NCI-H460 (cell line): ENCODE results near the gene LINGO4. TPM values are rescaled to one million over a fixed set of nuclear protein-coding genes. Genes with fewer than 3 reads are reported as not detected.
"Not testable (repeated sequence)": the region's sequence is repeated elsewhere in the genome, so short reads cannot be mapped to it uniquely, and the experiment has no call there.

ENCODE experiments used
- DNase-seq: peaks from one replicate; pipeline ENCODE4 v3.0.0-alpha.2; 2016; ENCODE audit warnings: low read depth; ENCODE audit errors: extremely low read depth
- total RNA-seq: library from RNA; depleted of rRNA; stranded (reverse); fragments of >200 nt; shearing (Covaris generic); gene quantifications from 2 replicates; pipeline ENCODE4 v1.2.3, GENCODE V29; 2014

LINGO4 gene
- total RNA-seq, 1 experiment from 2014 or later: not detected

DNA sequence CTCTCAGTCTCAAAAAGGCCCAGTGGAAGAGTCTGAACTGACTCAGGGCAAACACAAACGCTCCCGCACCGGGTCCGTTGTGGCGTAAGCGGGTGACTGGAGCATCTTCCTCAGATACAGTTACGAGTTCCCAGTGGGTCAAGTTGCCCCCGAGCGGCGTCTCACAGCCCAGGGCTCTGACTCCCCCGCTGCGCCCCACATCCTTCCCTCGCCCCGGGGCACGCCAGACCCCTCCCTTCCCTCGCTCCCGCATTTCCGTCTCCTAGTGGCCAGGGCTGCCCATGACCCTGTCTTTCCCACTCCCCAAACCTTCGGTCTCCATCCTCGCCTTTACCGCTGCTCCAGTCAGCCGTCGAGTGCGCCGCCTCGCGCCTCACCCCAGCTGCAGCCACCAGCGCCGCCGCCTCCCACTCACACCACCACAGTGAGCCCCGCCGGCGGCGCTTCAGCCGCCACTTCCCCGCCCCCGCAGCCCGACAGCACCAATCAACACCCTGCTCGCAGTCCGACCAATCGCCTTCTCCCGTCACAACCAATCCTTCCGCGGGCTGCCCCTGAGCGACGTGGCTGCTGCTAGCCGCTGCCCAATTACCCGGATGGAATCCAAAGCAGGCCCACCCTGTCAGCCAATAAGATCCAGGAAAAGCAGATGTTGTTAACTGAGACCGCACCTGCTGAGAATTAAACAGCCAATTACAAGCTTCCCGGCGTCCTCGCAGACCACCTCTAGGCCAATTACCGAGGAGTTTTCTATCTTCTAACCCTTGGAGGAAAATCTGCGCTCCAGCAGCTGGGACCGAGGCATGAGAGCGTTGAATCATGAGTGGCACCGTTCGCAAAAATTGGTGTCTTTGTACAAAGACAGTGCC, 14.9 kb downstream of the LINGO4 start, which contains the start of gene TDRKH:
TSS of gene TDRKH (minus strand) at position 430 of the 869 bp plus-strand sequence. CDS start 7,478 bp downstream, outside the sequence.
- DNase-seq: peak; percentile 100

DNA sequence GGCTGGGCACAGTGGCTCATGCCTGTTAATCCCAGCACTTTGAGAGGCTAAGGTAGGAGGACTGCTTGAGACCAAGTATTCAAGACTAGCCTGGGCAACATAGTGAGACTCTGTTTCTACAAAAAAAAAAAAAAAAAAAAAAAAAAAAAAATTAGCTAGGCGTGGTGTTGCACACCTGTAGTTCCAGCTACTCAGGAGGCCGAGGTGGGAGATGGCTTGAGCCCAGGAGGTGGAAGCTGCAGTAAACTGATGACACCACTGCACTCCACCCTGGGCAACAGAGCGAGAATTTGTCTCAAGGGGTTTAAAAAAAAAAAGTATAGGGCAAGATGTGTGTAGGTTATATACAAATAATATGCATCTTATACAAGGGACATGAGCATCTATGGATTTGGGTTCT, 17.5 kb downstream of the LINGO4 start:
- DNase-seq: no peak

DNA sequence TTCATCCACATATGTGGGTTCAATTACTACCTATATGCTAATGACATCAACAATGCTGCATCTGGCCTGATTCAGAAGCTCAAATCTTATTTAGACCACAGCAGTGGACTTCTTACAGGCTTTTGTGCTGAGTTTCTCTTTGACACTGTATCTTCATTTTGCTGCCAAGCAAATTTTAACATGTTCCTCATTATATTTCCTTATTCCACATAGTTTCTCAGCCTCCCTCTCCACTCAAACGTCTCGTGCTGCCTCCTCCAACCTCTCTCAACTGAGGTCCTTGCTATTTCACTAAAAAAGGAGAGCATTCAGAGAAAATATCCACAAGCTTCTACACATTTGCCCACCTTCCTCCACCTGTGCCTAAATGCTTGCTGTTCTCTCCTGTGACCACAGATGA, 21.4 kb downstream of the LINGO4 start:
- no peak for DNase-seq

DNA sequence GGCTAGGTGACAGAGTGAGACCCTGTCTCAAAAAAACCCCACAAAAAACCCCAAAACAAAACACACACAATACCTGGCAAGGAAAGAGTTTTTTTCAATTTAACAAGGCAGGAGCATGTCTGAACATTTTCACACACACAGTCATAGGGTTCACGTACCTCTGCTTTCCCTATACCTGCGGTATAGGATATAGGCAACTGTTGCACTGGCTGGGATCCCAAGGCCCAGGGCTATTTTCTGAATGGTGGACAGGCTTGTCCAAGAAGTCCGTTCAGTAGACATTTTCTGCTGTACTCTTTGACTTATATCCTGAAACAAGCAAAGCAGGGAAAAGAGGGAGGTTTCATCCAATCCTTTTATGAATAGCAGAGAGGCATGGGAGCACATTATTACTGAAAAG, 22.5 kb downstream of the LINGO4 start:
- no peak for DNase-seq

DNA sequence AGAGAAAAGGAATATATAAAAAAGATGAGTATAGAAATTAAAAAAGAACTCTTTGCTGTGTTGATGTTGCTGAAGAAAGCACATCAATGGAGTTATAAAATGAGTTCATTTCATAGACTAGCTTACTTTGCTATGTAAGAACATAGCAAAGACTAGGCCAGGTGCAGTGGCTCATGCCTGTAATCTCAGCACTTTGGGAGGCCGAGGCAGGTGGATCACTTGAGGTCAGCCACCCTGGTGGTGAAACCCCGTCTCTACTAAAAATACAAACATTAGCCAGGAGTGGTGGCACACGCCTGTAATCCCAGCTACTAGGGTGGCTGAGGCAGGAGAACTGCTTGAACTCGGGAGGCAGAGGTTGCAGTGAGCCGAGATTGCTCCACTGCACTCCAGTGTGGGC, 23.2 kb downstream of the LINGO4 start:
- DNase-seq: not testable (repeated sequence)

DNA sequence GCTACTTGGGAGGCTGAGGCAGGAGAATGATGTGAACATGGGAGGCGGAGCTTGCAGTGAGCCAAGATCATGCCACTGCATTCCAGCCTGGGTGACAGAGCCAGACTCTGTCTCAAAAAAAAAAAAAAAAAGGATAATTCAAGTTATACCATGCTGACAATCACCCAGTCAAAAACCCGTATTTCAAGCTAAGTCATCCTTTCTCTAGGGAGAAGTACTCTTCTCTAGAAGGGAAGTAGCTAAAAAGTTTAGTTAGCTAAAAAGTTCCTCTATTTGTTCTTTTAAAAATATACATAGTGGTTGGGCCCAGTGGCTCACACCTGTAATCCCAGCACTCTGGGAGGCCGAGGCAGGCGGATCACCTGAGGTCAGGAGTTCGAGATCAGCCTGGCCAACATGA, 24.5 kb downstream of the LINGO4 start:
- not testable (repeated sequence) for DNase-seq

DNA sequence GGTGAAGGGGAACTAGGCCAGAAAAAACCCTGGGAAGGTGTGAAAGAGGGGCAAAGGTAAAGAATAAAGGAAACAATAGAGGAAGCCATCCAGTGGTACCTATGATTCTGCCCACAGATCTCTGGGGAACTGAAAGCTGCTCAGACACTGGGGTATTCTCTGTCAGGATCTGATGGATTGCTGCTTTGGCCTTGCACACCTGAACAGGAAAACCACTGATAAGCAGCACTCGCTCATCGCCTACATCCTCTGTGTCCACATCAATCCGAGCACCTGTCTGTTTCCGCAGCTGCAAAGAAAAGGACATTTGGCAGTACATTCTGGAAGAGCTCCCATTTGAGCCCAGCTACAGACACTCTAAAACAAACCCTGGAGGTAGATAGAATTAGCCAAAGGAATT, 25.4 kb downstream of the LINGO4 start:
- DNase-seq: no peak

DNA sequence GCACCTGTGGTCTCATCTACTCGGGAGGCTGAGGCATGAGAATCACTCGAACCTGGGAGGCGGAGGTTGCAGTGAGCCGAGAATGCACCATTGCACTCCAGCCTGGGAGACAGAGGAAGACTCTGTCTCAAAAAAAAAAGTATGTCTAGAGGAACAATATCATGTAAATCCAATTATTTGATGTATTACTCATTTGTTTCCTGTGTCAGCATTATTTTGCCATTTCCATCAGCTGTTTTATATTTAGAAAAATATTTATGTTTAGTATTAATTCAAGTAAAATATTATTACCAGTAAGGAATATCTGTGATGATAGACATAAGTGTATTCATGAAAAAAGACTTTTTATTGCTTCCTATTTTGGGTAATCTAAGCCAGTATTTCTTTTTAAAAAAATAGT, 27.9 kb downstream of the LINGO4 start:
- no peak for DNase-seq

DNA sequence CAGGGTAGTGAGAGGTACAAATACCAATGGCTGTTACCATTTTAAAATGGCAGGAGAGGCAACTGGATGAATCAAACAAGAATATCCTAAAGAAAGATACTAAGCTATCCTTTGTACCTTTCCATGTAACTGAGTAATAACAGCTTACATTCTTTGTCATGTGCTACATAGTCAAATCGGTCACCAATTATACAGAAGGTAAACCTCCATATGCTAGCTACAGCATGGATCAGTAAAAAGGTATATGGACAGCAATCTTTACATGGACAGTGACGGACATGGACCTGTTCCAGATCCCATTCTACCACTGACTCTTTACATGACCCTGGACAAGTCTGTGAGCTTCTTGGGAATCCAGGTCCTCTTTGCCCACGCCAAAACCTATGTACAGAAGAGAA, 28.6 kb downstream of the LINGO4 start:
- no peak for DNase-seq

DNA sequence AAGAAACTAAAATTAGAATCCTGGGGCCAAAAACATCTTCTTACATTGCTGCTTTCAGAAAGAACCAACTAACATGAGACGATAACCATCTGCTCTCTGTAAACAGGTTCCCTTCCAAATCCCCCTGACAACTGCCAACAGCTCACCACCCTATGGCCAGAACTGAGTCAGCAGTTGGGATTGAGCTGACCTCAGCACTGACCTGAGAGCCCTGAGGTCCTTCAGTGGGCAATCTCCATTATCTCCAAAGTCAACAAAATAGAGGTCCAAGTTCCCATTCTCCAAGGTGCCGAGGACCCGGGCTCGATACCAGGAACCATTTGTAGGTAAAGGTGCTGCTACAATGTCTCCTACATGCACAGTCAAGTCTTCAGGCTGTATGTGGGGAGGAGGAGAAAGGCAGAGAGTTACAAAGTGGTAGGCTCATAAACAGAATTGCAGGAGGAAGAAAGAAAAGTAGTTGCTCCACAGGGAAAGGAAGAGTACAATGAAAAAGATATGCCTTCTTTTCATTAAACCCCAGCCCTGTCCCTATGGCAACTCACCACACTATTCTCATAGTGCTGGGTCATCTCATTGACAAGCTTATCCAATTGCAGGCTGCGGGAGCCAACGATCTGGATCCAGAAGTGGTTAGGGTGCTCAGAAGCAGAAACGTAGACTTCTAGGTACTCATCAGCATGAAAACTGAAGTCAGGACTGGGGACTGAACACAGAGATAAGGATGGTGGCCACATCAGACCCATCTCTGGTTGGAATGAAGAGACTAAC, 29.1 kb downstream of the LINGO4 start:
- DNase-seq: no peak

DNA sequence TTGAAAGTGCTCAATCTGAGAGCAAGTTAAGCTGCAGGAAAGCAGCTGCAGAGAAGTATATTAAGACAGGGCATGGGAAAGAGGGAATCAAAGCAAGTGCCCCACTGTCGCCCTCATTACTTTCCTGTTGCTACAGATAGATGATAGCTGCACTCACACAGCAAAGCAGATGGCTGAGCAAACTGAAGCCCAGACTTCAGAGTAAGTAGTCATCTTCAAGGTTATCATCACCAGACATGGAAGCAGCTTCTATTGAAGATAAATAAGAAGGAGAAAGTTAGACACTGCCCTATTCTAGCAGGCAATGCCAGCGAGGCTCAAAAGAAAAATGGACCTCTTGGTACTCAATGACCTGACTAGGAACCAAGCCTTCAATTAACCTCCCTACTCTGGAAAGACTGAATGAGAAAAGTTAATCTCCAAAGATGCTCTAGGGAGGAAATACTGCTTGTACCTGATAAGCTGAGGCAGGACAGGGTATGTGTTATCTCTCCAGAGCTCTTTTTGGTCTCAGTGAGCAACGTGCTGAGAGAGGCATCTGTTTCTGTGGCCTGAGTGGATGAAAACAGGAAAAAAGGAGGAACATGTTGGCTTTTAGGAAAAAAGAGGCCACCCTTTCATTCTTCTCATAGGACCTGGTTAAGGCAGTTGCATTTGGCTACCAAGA, 30.8 kb downstream of the LINGO4 start:
- DNase-seq: no peak

DNA sequence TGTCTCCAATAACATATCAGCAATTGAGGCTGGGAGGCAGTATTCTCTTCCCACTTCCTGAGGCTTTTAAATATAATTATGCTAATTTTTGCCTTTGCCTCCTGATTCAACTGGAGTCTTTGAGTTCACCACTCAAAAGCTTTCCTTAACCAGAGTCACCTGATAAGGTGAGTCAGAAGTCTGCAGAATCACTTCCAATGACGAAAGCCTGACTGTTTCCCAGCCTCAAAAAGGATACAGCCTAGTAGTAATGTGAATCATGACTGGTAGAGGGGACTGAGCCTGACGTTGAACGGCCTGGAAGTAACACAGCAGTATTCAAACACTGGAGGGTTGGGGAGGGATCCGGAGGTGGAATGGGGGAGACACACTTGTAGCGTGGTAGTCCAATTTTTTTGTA, 31.5 kb downstream of the LINGO4 start:
- no peak for DNase-seq

DNA sequence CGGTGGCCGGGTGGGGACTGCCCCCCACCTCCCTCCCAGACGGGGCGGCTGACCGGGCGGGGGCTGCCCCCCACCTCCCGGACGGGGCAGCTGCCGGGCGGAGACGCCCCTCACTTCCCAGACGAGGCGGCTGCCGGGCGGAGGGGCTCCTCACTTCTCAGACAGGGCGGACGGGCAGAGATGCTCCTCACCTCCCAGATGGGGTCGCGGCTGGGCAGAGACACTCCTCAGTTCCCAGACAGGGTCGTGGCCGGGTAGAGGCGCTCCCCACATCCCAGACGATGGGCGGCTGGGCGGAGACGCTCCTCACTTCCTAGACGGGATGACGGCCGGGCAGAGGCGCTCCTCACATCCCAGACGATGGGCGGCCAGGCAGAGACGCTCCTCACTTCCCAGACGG, 35.9 kb downstream of the LINGO4 start:
- not testable (repeated sequence) for DNase-seq

DNA sequence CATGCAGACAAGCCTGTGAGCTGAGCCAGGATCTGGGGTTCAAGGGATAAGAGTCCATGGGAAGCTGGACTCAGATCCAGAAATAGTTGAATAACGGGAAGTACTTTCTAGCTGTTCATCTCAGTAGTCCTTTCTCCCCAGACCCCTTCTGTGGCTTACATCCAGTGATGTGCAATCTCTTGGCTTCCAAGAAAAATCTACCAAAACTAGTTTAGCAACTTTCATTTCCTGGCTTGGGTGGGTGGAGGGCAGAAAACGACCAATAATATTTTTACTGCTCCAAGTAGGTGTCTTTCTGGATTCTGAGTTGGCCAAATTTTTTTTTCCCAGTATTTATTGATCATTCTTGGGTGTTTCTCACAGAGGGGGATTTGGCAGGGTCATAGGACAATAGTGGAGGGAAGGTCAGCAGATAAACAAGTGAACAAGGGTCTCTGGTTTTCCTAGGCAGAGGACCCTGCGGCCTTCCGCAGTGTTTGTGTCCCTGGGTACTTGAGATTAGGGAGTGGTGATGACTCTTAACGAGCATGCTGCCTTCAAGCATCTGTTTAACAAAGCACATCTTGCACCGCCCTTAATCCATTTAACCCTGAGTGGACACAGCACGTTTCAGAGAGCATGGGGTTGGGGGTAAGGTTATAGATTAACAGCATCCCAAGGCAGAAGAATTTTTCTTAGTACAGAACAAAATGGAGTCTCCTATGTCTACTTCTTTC, 36.7 kb downstream of the LINGO4 start:
- DNase-seq: not testable (repeated sequence)

DNA sequence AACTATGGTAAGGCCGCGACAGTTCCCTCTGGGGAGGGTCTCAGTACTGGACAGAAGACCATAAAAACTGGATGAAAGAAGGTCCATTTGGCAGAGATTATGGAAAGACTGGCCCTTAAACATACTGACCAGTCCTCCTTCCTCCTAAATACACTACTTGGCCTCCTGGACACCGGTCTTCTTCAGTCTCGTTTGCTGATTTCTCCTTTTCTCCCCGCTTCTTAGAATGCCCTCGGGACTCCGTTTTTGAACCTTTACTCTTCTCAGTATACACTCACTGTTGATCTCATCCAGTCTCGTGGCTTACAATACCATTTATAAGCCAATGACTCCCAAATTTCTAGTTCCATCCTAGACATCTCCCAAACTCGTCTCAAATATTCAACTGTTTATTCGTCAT, 41.2 kb downstream of the LINGO4 start:
- DNase-seq: no peak

DNA sequence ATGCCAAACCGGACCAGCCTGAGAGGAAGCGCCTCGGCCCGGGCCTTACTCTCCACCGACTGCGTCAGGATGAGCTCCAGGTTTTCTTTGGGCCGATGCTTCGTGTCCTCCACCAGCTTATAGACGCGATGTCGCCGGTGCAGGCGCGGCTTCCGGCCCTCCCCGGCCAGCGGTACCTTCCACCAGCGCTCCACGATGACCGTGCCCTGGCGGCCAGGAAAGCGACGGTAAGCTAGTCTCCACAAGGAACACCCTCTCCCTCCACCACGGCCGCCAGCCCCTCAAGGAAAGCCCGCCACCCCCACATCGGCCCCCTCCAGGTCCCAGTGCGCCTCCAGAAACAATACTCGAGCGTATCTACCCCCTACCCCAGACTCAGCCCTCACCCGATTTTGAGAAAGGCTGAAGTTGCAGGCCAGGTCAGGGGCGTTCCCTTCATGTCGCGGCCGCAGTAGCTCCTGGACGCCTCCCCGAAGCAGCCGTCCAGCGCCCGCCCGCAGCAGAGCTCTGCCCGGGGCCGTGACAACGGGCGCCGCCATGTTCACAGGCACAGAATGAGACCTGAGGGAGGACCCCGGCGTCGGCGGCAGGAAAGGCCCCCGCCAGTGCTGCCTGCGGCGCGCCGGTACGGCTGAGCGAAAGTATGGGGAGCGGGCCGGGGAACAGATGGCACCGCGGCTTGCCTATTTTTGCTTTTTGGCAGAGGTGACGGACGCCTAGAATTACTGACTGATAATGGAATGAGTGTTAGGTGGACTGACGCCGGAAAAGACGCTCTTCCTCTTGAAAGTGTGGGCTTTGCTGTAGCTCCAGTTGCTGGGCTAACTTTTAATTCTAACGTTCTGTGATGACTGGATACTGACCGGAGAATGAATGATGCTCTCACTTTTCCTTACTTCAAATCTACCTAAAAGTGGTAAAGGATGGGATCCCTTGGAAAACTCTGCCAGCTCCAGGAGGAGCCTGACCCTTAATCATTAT, 42.0 kb downstream of the LINGO4 start, which contains the start of gene MRPL9:
TSS of gene MRPL9 (minus strand) at position 556 of the 981 bp plus-strand sequence. CDS start at position 539, 17 bp downstream.
- peak; percentile 73 for DNase-seq

DNA sequence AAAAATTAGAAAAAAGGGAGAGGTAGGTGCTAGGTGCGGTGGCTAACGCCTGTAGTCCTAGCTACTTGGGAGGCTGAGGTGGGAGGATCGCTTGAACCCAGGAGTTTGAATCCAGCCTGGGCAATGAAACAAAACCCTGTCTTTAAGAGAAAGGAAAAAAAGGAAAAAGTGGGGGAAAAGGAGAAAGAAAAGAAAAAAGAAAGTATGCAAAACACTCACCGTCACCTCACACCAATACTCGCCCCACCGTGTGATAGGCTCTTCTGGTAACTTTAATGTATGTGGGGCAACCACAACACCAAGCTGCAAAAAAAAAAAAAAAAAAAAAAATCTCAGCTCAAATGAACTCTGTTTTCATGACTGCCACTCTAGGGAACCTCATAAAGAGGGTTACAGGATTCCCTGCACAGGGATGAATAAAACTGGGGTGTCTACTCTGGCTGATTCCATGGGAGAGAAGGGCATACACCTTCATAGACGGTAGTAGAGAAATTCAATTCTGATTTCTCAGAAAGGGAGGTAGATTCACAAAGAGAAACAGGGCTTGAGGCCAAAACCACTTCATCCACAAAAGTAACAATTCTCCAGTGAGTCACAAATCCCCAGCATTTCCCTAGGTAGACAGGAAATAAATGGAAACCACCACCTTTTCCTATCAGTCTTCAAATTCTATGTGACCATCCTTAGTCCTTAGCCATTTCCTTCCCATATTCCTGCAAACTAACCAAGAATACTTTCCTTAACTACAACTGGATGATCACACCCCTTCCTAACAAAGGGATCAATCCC, 44.4 kb downstream of the LINGO4 start:
- DNase-seq: no peak

DNA sequence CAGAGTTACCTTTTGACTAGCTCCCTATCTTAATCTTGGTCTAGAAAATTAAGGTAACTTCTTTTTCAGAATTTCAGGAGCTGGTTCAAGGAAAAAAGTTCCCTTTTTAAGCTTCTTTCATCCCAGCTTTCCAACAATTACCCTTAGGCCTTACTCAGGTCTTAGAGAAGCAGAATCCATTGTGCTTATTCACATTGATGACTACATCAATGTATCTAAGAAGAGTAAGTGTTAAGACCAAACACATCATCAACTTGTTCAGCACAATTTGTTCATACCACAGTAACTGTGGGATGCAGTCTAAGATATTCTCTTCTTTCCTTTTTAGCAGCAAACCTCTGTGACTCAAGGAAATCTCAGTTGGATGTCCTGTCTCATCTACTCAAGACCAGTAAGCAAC, 46.0 kb downstream of the LINGO4 start:
- no peak for DNase-seq
